NB4 (cell line): ENCODE data around the gene TCN2.

Source experiments
- CTCF ChIP-seq: IDR thresholded peaks from one replicate; pipeline ENCODE4 v1.5.1; 2012; ENCODE audit warnings: low read depth, low read length
- POLR2A ChIP-seq: IDR thresholded peaks from 2 replicates; pipeline ENCODE4 v1.6.1; 2011; ENCODE audit warnings: mild to moderate bottlenecking; ENCODE audit not compliant: insufficient read length; ENCODE audit errors: extremely low read depth

GRCh38 chr22:30665786-30666185 lies 58.8 kb downstream of the TCN2 start:
- TF ChIP-seq POLR2A: no peak
- TF ChIP-seq CTCF: no peak
